ENCODE data around the gene C19orf25. TPM values are rescaled to one million over a fixed set of nuclear protein-coding genes. Genes with fewer than 3 reads are reported as not detected.

The C19orf25 gene
- total RNA-seq, 2 donors from 2014 or later: 54.0 to 93.0 TPM

DNA sequence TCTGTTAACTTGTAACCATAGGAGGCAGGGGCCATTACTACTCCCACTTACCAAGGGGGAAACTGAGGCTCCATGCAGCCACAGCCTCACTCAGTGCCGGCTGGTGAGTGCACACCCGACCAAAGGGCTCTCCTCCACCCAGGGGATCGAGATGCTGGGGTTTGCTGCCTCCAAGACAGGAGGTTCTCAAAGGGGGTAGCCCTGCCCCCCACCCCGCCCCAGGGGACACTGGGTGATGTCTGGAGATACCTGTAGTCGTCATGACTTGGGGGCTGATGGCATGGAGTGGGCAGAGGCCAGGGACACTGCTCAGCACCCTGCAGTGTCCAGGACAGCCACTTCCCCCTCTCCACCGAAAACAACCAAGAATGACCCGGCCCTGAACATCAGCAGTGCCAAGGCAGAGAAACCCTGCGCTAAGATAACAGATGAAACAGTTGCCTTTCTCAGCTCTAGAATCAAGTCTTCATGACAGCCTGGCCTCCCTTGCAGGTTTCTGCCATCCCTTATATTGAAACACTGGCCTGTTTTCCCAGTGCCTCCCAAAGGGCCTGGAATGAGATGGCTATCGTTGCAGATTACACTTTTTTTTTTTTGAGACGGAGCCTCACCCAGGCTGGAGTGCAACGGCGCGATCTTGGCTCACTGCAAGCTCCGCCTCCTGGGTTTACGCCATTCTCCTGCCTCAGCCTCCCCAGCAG is 15.2 kb upstream of the C19orf25 start:
- no peak overlapping the region for H3K4me3 ChIP-seq
- H3K9me3 ChIP-seq: no peaks in the 10 kb centered on the region
- no peaks in the 10 kb centered on the region for H3K4me1 ChIP-seq (replicated peaks)
- DNase-seq (ENCODE audit: low spot score): no peak
- WGBS: 71% methylated on average over 15 of the region's 15 CpGs
- H3K27me3 ChIP-seq (replicated peaks; ENCODE audit: insufficient read depth): no peaks in the 10 kb centered on the region
- H3K36me3 ChIP-seq: no peaks in the 10 kb centered on the region
- intact Hi-C loops (cut with DNase I): no loop called here
- TF ChIP-seq POLR2AphosphoS5 (IDR thresholded peaks at IDR 0.05): no peak
- TF ChIP-seq, protein P1, sequence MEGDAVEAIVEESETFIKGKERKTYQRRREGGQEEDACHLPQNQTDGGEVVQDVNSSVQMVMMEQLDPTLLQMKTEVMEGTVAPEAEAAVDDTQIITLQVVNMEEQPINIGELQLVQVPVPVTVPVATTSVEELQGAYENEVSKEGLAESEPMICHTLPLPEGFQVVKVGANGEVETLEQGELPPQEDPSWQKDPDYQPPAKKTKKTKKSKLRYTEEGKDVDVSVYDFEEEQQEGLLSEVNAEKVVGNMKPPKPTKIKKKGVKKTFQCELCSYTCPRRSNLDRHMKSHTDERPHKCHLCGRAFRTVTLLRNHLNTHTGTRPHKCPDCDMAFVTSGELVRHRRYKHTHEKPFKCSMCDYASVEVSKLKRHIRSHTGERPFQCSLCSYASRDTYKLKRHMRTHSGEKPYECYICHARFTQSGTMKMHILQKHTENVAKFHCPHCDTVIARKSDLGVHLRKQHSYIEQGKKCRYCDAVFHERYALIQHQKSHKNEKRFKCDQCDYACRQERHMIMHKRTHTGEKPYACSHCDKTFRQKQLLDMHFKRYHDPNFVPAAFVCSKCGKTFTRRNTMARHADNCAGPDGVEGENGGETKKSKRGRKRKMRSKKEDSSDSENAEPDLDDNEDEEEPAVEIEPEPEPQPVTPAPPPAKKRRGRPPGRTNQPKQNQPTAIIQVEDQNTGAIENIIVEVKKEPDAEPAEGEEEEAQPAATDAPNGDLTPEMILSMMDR (IDR thresholded peaks at IDR 0.05): no peak
- no peak for TF ChIP-seq POLR2A (IDR thresholded peaks at IDR 0.05)
- no peak overlapping the region for H3K27ac ChIP-seq

DNA sequence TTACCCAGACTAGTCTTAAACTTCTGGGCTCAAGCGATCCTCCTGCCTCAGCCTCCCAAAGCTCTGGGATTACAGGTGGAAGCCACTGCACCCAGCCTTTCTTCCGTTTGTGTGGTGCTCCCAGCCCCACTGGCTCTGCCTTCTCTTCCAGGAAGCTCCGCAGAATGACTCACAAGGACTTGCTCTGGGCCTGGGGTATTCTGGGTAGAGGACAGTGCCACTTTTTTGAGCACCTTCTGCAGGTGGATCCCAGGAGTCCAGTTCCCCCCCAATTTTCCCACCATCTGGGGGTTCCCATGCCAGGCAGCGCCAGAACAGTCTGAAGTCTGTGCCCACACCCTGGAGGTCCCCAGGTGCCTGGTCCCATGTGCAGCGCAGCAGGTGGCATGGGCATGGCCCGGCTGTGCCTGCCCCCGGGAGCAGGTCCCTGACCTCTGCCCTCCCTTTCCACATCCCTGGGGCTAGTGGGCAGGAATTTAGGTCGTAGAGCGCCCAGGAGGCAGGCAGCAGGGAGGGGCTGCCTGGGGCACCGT is 13.5 kb upstream of the C19orf25 start:
- Histone ChIP-seq H3K36me3 (no peaks in the 10 kb centered on the region), H3K9me3 (no peaks in the 10 kb centered on the region), H3K4me3 (no peak overlapping the region), H3K27ac (no peak overlapping the region), H3K4me1 (replicated peaks) (no peaks in the 10 kb centered on the region), H3K27me3 (replicated peaks; ENCODE audit: insufficient read depth) (no peaks in the 10 kb centered on the region)
- intact Hi-C loops (cut with DNase I): no loop called here
- DNase-seq (ENCODE audit: low spot score): no peak
- WGBS: 82% methylated on average over 10 of the region's 10 CpGs
- TF ChIP-seq POLR2AphosphoS5 (IDR thresholded peaks at IDR 0.05) (no peak), POLR2A (IDR thresholded peaks at IDR 0.05) (no peak)
- TF ChIP-seq, protein P1 (IDR thresholded peaks at IDR 0.05): no peak

DNA sequence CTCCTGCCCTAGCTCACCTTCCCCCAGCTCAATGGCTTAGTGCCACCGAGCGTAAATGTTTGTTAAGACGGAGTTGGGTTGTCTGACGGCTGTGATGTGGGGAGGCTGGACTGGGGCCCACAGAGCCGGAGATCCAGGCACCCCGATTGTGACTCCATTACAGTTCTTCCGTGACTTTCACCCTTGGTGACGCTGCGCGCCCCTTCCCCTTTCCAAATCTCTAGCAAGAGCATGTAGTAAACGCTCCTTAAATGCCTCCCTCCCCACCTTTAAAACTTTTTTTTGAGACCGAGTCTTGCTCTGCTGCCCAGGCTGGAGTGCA is 12.8 kb upstream of the C19orf25 start:
- 53% methylated on average over 12 of the region's 12 CpGs for WGBS
- intact Hi-C loops (cut with DNase I): no loop called here
- peak overlapping the region in 1 of 2 donors; percentile 41 for H3K27ac ChIP-seq
- peak overlapping the region; percentile 46 to 51 for H3K4me3 ChIP-seq
- TF ChIP-seq POLR2A (IDR thresholded peaks at IDR 0.05): no peak
- no peak for TF ChIP-seq POLR2AphosphoS5 (IDR thresholded peaks at IDR 0.05)
- TF ChIP-seq, protein P1 (IDR thresholded peaks at IDR 0.05): no peak
- H3K27me3 ChIP-seq (replicated peaks; ENCODE audit: insufficient read depth): no peaks in the 10 kb centered on the region
- no peaks in the 10 kb centered on the region for H3K36me3 ChIP-seq
- H3K4me1 ChIP-seq (replicated peaks): no peaks in the 10 kb centered on the region
- no peak for DNase-seq (ENCODE audit: low spot score)
- H3K9me3 ChIP-seq: no peaks in the 10 kb centered on the region

DNA sequence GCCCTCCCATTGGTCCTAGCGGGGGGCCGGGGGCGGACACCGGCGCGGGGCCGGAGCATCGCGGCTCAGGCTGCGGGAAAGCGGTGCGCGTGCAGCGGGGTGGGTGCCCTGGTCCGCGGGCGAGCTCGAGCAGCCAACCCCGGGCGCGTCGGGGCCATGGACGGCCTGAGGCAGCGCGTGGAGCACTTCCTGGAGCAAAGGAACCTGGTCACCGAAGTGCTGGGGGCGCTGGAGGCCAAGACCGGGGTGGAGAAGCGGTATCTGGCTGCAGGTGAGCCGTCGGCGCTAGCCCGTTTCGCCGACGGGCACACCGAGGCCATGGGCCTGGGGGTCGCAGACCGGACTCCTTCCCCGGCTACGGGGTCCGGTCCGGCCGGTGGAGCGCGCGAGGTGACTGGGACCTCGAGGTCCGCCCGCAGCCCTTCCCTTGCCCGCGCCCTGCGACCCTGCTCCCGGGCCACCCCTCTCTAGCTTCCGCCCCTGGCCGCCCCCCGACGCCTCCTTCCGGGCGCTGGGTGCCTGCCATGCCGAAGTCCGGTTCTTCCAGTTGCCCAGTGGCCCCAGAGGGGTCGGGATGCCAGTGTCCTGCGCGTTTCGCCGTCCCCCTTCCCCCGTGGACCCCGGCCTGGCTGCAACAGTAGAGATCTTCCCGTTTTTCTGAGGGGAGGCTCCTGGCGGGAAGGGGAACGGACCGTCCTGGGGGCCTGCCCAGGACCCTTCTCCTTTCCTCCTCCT is 12.3 kb upstream of the C19orf25 start, which contains the start of gene REEP6:
Gene REEP6, plus strand, starts transcription at position 68 of the 735 bp plus-strand sequence. Its CDS starts 89 bp downstream, at position 157.
- Histone ChIP-seq H3K36me3 (no peaks in the 10 kb centered on the region), H3K4me1 (replicated peaks) (no peaks in the 10 kb centered on the region), H3K4me3 (peak within 1 kb of the TSS; percentile 46 to 51), H3K27me3 (replicated peaks; ENCODE audit: insufficient read depth) (no peaks in the 10 kb centered on the region), H3K27ac (peak within 1 kb of the TSS; percentile 70 to 81), H3K9me3 (no peaks in the 10 kb centered on the region)
- intact Hi-C loops (cut with DNase I): no loop called here
- no peak for DNase-seq (ENCODE audit: low spot score)
- WGBS: 11% methylated on average over 27 of the region's 73 CpGs
- TF ChIP-seq POLR2A (IDR thresholded peaks at IDR 0.05) (peak; percentile 40), POLR2AphosphoS5 (IDR thresholded peaks at IDR 0.05) (no peak)
- TF ChIP-seq, protein P1 (IDR thresholded peaks at IDR 0.05): no peak

All from prostate gland (tissue), 2 donors.